Caco-2 (cell line): ENCODE measurements around the gene TMEM30B. TPM values are rescaled to one million over a fixed set of nuclear protein-coding genes. Genes with fewer than 3 reads are reported as not detected.

Experiments used
- BruUV-seq: library from RNA; stranded (reverse); fragments of 400-500 nt; replicated peaks from 2 replicates; lab custom pipeline; 2021; lab: Mats Ljungman, UMichigan
- CTCF ChIA-PET: fragments of 300-600 bp; sonication (Branson Sonifier 250); formaldehyde crosslinking; loops from one replicate; lab custom pipeline; 2022; ENCODE audit warnings: antibody characterized with exemption; lab: Charles Lee
- POLR2A ChIA-PET: fragments of 300-600 bp; sonication (Branson Sonifier 250); formaldehyde crosslinking; loops from one replicate; lab custom pipeline; 2022; ENCODE audit warnings: antibody characterized with exemption; lab: Charles Lee
- DNase-seq, 2 experiments: peaks; one replicate each; pipeline versions ENCODE4 v3.0.0 to v3.0.0-alpha.2; 2020 to 2022
- H3K27me3 ChIP-seq: replicated peaks from 2 replicates; pipeline ENCODE4 v1.6.0; 2011; ENCODE audit warnings: low read length; ENCODE audit not compliant: control insufficient read depth, insufficient read depth
- H3K36me3 ChIP-seq: 2 replicates; pipeline ENCODE4 v1.5.1; 2011; ENCODE audit warnings: low read length; ENCODE audit not compliant: control insufficient read depth, insufficient read depth
- H3K4me1 ChIP-seq: fragments of 250-450 bp; sonication (Bioruptor Pico); 2 replicates; pipeline ENCODE4 v1.5.1; 2020; ENCODE audit warnings: mild to moderate bottlenecking
- H3K4me3 ChIP-seq: 2 replicates; pipeline ENCODE4 v1.5.1; 2011; ENCODE audit warnings: low read depth, mild to moderate bottlenecking, control low read depth, low read length
- H3K9me3 ChIP-seq: fragments of 250-450 bp; sonication (Bioruptor Pico); 2 replicates; pipeline ENCODE4 v1.5.1; 2020; ENCODE audit warnings: mild to moderate bottlenecking, moderate library complexity
- H3K27ac Mint-ChIP-seq: one replicate; pipeline ENCODE4 v1.8.0; 2022; ENCODE audit warnings: mixed read lengths; ENCODE audit not compliant: unreplicated experiment
- H3K27me3 Mint-ChIP-seq: one replicate; pipeline ENCODE4 v1.8.0; 2022; ENCODE audit warnings: mixed read lengths; ENCODE audit not compliant: insufficient read depth, unreplicated experiment
- H3K36me3 Mint-ChIP-seq: one replicate; pipeline ENCODE4 v1.8.0; 2022; ENCODE audit warnings: mild to moderate bottlenecking, mixed read lengths; ENCODE audit not compliant: insufficient read depth, unreplicated experiment
- H3K4me1 Mint-ChIP-seq: one replicate; pipeline ENCODE4 v1.8.0; 2022; ENCODE audit warnings: low read depth, mixed read lengths; ENCODE audit not compliant: unreplicated experiment
- H3K4me3 Mint-ChIP-seq: one replicate; pipeline ENCODE4 v1.8.0; 2022; ENCODE audit warnings: mild to moderate bottlenecking, moderate library complexity, mixed read lengths; ENCODE audit not compliant: unreplicated experiment
- H3K9me3 Mint-ChIP-seq: one replicate; pipeline ENCODE4 v1.8.0; 2022; ENCODE audit warnings: mixed read lengths; ENCODE audit not compliant: unreplicated experiment
- CTCF ChIP-seq, 2 experiments: fragments of 200-600 bp in 1 of 2; IDR thresholded peaks; 1 replicate in 1 of 2; 2 replicates in 1 of 2; pipeline versions ENCODE4 v1.5.1 to v1.8.0; 2011 to 2022; ENCODE audit warnings: antibody characterized with exemption in 1 of 2, control low read depth in 1 of 2, inconsistent platforms in 1 of 2, low read depth in 1 of 2, low read length in 1 of 2, mild to moderate bottlenecking in 1 of 2, moderate library complexity in 1 of 2; ENCODE audit not compliant: insufficient read depth in 1 of 2, severe bottlenecking in 1 of 2, unreplicated experiment in 1 of 2
- intact Hi-C: fragments of 100-400 bp; cut with micrococcal nuclease; formaldehyde crosslinking; loops from one replicate; pipeline ENCODE4 v1.10.0; 2022; ENCODE audit not compliant: unreplicated experiment
- total RNA-seq: library from RNA; stranded (reverse); gene quantifications from 2 replicates; pipeline ENCODE4 v1.2.3, GENCODE V29; 2022

Gene TMEM30B
- total RNA-seq, 1 experiment from 2014 or later: 32.5 TPM

GRCh38 chr14:61264010-61264571, 17.0 kb downstream of the TMEM30B start:
- Mint-ChIP-seq H3K27me3 (peaks cover 12% of the 10 kb centered on the region), H3K9me3 (no peaks in the 10 kb centered on the region), H3K27ac (no peak overlapping the region), H3K36me3 (no peaks in the 10 kb centered on the region), H3K4me3 (no peak overlapping the region), H3K4me1 (no peaks in the 10 kb centered on the region)
- H3K27me3 ChIP-seq: no peaks in the 10 kb centered on the region
- no peak overlapping the region for H3K4me3 ChIP-seq
- no peaks in the 10 kb centered on the region for H3K36me3 ChIP-seq
- BruUV-seq: no TSS peak
- no peak for DNase-seq
- no peaks in the 10 kb centered on the region for H3K9me3 ChIP-seq
- CTCF ChIA-PET: no interaction called here
- no peak for TF ChIP-seq CTCF (IDR thresholded peaks at IDR 0.05; ENCODE audit: insufficient read depth in 1 of 2, low read depth in 1 of 2, low read length in 1 of 2, severe bottlenecking in 1 of 2, unreplicated experiment in 1 of 2)
- POLR2A ChIA-PET: no interaction called here
- intact Hi-C loops: no loop called here
- no peaks in the 10 kb centered on the region for H3K4me1 ChIP-seq

- intact Hi-C loops: no loop called here
- H3K9me3 ChIP-seq: no peaks in the 10 kb centered on the region
- H3K4me1 ChIP-seq: no peaks in the 10 kb centered on the region
- POLR2A ChIA-PET: no interaction called here
- Mint-ChIP-seq H3K36me3 (no peaks in the 10 kb centered on the region), H3K9me3 (no peaks in the 10 kb centered on the region), H3K27me3 (peaks cover 7% of the 10 kb centered on the region), H3K27ac (no peak overlapping the region), H3K4me3 (no peak overlapping the region), H3K4me1 (no peaks in the 10 kb centered on the region)
- H3K36me3 ChIP-seq: no peaks in the 10 kb centered on the region
- no peak for DNase-seq
- no peaks in the 10 kb centered on the region for H3K27me3 ChIP-seq
- no peak overlapping the region for H3K4me3 ChIP-seq
- BruUV-seq: no TSS peak
- CTCF ChIA-PET: no interaction called here
- no peak for TF ChIP-seq CTCF (IDR thresholded peaks at IDR 0.05; ENCODE audit: insufficient read depth in 1 of 2, low read depth in 1 of 2, low read length in 1 of 2, severe bottlenecking in 1 of 2, unreplicated experiment in 1 of 2)
These were observed 19.1 kb downstream of the TMEM30B start for GRCh38 chr14:61262082-61262481.

- no peaks in the 10 kb centered on the region for H3K27me3 ChIP-seq
- H3K27me3 Mint-ChIP-seq: peaks cover 5% of the 10 kb centered on the region
- POLR2A ChIA-PET: no interaction called here
These were observed 20.0 kb downstream of the TMEM30B start for GRCh38 chr14:61260939-61261776.

More at GRCh38 chr14:61260939-61261776, 20.0 kb downstream of the TMEM30B start:
- H3K4me3 ChIP-seq: no peak overlapping the region
- H3K36me3 Mint-ChIP-seq: no peaks in the 10 kb centered on the region
- H3K27ac Mint-ChIP-seq: no peak overlapping the region
- DNase-seq: no peak
- no peaks in the 10 kb centered on the region for H3K9me3 Mint-ChIP-seq
- H3K9me3 ChIP-seq: no peaks in the 10 kb centered on the region
- intact Hi-C loops: no loop called here
- no peaks in the 10 kb centered on the region for H3K36me3 ChIP-seq
- no peak for TF ChIP-seq CTCF (IDR thresholded peaks at IDR 0.05; ENCODE audit: insufficient read depth in 1 of 2, low read depth in 1 of 2, low read length in 1 of 2, severe bottlenecking in 1 of 2, unreplicated experiment in 1 of 2)
- H3K4me3 Mint-ChIP-seq: no peak overlapping the region
- BruUV-seq: no TSS peak
- no peaks in the 10 kb centered on the region for H3K4me1 ChIP-seq
- H3K4me1 Mint-ChIP-seq: no peaks in the 10 kb centered on the region
- CTCF ChIA-PET: no interaction called here
